Natural killer cell (primary cell): ENCODE data around the gene ING5. TPM values are rescaled to one million over a fixed set of nuclear protein-coding genes. Genes with fewer than 3 reads are reported as not detected.
A peak's percentile ranks its signal among the peaks of the same experiment; 100 is the strongest.

Source experiments
- ATAC-seq, 3 donors: fragments of 150-1000 bp in 2 of 3; fragments of 200-7000 bp in 1 of 3; cut with Tn5 transposase; 1 replicate in 1 of 3; 2 replicates in 2 of 3; pipeline ENCODE4 v1.10.0; 2021; ENCODE audit warnings: mild to moderate bottlenecking in 2 of 3, moderate library complexity in 2 of 3
- DNase-seq, 2 donors: peaks; one replicate each; pipeline versions ENCODE4 v3.0.0 to v3.0.0-alpha.2; 2013 to 2021; ENCODE audit warnings: mixed read lengths in 1 of 2
- H3K27ac ChIP-seq: one replicate; pipeline ENCODE4 v1.5.1; 2013; ENCODE audit warnings: mild to moderate bottlenecking, low read length
- H3K27me3 ChIP-seq: one replicate; pipeline ENCODE4 v1.6.1; 2013; ENCODE audit warnings: low read length; ENCODE audit not compliant: control insufficient read depth, insufficient read depth
- H3K36me3 ChIP-seq: one replicate; pipeline ENCODE4 v1.6.1; 2013; ENCODE audit warnings: low read length; ENCODE audit not compliant: control insufficient read depth, insufficient read depth
- H3K4me1 ChIP-seq: one replicate; pipeline ENCODE4 v1.6.1; 2013; ENCODE audit warnings: low read length; ENCODE audit not compliant: control insufficient read depth, insufficient read depth
- H3K4me3 ChIP-seq: one replicate; pipeline ENCODE4 v1.5.1; 2013; ENCODE audit warnings: low read length
- H3K9me3 ChIP-seq: one replicate; pipeline ENCODE4 v1.6.1; 2013; ENCODE audit warnings: low read length; ENCODE audit not compliant: control insufficient read depth, insufficient read depth
- H3K27ac Mint-ChIP-seq, 2 donors: one replicate each; pipeline ENCODE4 v1.8.0; 2022; ENCODE audit warnings: mild to moderate bottlenecking in 2 of 2, mixed read lengths in 2 of 2, moderate library complexity in 1 of 2
- H3K27me3 Mint-ChIP-seq, 2 donors: one replicate each; pipeline ENCODE4 v1.8.0; 2022; ENCODE audit warnings: low read depth in 2 of 2, mixed read lengths in 2 of 2
- H3K36me3 Mint-ChIP-seq: one replicate; pipeline ENCODE4 v1.8.0; 2022; ENCODE audit warnings: mixed read lengths
- H3K4me1 Mint-ChIP-seq, 2 donors: one replicate each; pipeline ENCODE4 v1.8.0; 2022; ENCODE audit warnings: mixed read lengths in 2 of 2
- H3K4me3 Mint-ChIP-seq: one replicate; pipeline ENCODE4 v1.8.0; 2022; ENCODE audit warnings: mild to moderate bottlenecking, moderate library complexity, mixed read lengths
- H3K9me3 Mint-ChIP-seq, 2 donors: one replicate each; pipeline ENCODE4 v1.8.0; 2022; ENCODE audit warnings: mixed read lengths in 2 of 2
- WGBS: methylation state at CpG from one replicate; pipeline ENCODE4 v1.1.7; 2013; ENCODE audit warnings: missing lambda C conversion rate; ENCODE audit not compliant: insufficient coverage; 5-methylcytosine and 5-hydroxymethylcytosine counted together
- intact Hi-C: fragments of 100-400 bp; cut with micrococcal nuclease; formaldehyde crosslinking; loops from one replicate; pipeline ENCODE4 v1.14.2; 2022
- total RNA-seq, 4 donors: library from RNA; stranded (reverse); fragments of 120-200 nt in 1 of 4; gene quantifications; one replicate each; pipeline versions ENCODE4 v1.2.3 to v1.2.4, GENCODE V29; 2013 to 2022
- TF ChIP-seq, protein P1 (sequence below): fragments of 200-600 bp; IDR thresholded peaks from one replicate; pipeline ENCODE4 v1.8.0; 2022; ENCODE audit warnings: antibody characterized with exemption

ING5 gene
- total RNA-seq, 3 donors from 2014 or later (not counting 1 experiment from before 2014, with no cell fraction given), result 25.6 to 40.9 (median 34.7) TPM

DNA sequence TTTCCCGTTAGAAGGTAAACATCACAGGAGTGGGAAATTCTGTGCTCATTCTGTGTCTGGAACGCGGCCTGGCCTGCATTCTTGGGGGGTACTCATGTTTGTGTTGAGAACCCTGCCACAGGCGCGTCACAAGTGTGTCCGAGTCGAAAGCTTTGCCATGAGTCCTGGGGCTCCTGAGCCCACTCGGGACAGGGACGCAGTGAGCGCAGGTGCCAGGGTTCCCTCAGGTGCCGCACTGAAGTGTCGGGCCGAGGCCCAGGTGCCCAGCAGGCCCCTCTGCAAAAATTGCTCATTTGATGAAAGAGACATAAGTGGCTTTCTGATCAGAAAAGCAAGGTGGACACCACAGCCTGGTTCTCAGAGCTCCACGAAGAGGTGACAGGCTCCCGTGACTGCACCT is 37.3 kb downstream of the ING5 start:
- Histone ChIP-seq H3K27ac (no peak overlapping the region), H3K4me1 (peaks cover 42% of the 10 kb centered on the region), H3K36me3 (no peaks in the 10 kb centered on the region), H3K9me3 (no peaks in the 10 kb centered on the region), H3K27me3 (peaks cover 6% of the 10 kb centered on the region), H3K4me3 (no peak overlapping the region)
- Mint-ChIP-seq H3K9me3 (no peaks in the 10 kb centered on the region), H3K27me3 (no peaks in the 10 kb centered on the region), H3K36me3 (no peaks in the 10 kb centered on the region), H3K27ac (no peak overlapping the region), H3K4me1 (peaks cover 19 to 25% of the 10 kb centered on the region in 2 donors), H3K4me3 (no peak overlapping the region)
- ATAC-seq, result no peak
- WGBS, result 94% methylated on average over 15 of the region's 15 CpGs
- TF ChIP-seq, protein P1, sequence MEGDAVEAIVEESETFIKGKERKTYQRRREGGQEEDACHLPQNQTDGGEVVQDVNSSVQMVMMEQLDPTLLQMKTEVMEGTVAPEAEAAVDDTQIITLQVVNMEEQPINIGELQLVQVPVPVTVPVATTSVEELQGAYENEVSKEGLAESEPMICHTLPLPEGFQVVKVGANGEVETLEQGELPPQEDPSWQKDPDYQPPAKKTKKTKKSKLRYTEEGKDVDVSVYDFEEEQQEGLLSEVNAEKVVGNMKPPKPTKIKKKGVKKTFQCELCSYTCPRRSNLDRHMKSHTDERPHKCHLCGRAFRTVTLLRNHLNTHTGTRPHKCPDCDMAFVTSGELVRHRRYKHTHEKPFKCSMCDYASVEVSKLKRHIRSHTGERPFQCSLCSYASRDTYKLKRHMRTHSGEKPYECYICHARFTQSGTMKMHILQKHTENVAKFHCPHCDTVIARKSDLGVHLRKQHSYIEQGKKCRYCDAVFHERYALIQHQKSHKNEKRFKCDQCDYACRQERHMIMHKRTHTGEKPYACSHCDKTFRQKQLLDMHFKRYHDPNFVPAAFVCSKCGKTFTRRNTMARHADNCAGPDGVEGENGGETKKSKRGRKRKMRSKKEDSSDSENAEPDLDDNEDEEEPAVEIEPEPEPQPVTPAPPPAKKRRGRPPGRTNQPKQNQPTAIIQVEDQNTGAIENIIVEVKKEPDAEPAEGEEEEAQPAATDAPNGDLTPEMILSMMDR, result no peak
- intact Hi-C loops, result no loop called here
- DNase-seq, result no peak

DNA sequence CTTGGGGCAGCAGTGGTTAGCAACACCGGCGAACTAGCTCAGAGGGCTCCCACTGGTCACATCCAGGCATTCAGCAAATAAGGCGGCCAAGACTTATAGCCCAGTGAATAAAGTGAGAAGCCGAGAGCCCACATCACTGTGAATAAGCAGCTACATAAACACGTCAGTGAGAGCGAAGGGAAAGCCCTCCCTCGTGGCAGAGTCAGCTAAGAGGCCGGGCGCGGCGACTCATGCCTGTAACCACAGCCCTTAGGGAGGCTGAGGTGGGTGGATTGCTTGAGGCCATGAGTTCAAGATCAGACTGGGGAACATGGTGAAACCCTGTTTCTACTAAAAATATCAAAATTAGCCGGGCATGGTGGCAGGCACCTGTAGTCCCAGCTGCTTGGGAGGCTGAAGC is 37.8 kb downstream of the ING5 start:
- Mint-ChIP-seq H3K27ac (peak overlapping the region in 1 of 2 donors; percentile 45), H3K27me3 (no peaks in the 10 kb centered on the region), H3K4me1 (peaks cover 19 to 25% of the 10 kb centered on the region in 2 donors), H3K9me3 (no peaks in the 10 kb centered on the region), H3K4me3 (peak overlapping the region; percentile 50), H3K36me3 (no peaks in the 10 kb centered on the region)
- TF ChIP-seq, protein P1, result no peak
- Histone ChIP-seq H3K4me1 (peaks cover 41% of the 10 kb centered on the region), H3K4me3 (no peak overlapping the region), H3K27me3 (peaks cover 6% of the 10 kb centered on the region), H3K9me3 (no peaks in the 10 kb centered on the region), H3K27ac (no peak overlapping the region), H3K36me3 (peaks cover 4% of the 10 kb centered on the region)
- ATAC-seq, result no peak
- WGBS, result 71% methylated on average over 12 of the region's 12 CpGs
- peak in 1 of 2 donors; percentile 44 for DNase-seq
- intact Hi-C loops, result loop anchor here (2.0 kb wide), 1 partner anchor 23 kb away; no protein-coding TSS in a partner anchor

DNA sequence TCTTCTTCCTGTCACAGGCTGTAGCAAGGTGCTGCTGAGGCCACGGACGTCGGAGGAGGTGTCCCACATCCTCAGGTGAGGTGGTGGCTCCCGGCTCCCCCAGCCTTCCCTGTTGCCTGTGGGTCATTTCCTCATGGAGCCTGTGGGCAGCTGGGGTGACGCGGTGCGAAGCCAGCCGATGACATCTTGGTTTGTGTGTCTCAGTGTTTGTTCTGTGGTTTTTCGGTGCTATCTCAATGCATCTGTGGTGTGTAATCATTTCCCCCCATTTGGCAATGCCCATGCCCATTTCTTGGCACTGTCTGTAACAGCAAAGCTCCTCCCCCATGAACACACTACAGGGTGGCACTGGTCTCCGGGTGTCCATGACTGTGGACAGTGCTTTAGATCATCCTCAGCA is 39.2 kb downstream of the ING5 start:
- Histone ChIP-seq H3K27ac (no peak overlapping the region), H3K4me3 (no peak overlapping the region), H3K9me3 (no peaks in the 10 kb centered on the region), H3K36me3 (peaks cover 8% of the 10 kb centered on the region), H3K27me3 (peaks cover 6% of the 10 kb centered on the region), H3K4me1 (peaks cover 32% of the 10 kb centered on the region)
- intact Hi-C loops, result loop anchor here (2.0 kb wide), 1 partner anchor 22 kb away; no protein-coding TSS in a partner anchor
- peak overlapping the region; percentile 56 for H3K4me3 Mint-ChIP-seq
- no peaks in the 10 kb centered on the region for H3K27me3 Mint-ChIP-seq
- DNase-seq (peak in 1 of 2 donors; percentile 61), ATAC-seq (peak; percentile 76 to 82 (median 82))
- H3K27ac Mint-ChIP-seq, result peak overlapping the region in 1 of 2 donors; percentile 33
- no peaks in the 10 kb centered on the region for H3K9me3 Mint-ChIP-seq
- TF ChIP-seq, protein P1, result no peak
- H3K36me3 Mint-ChIP-seq, result peaks cover 8% of the 10 kb centered on the region
- H3K4me1 Mint-ChIP-seq, result peaks cover 19 to 25% of the 10 kb centered on the region in 2 donors
- WGBS, result 9% methylated on average over 10 of the region's 10 CpGs
